ENCODE measurements around the gene GABRG1. TPM values are rescaled to one million over a fixed set of nuclear protein-coding genes. Genes with fewer than 3 reads are reported as not detected.

Gene GABRG1
- under 0.01 TPM for total RNA-seq

- Histone ChIP-seq H3K4me1 (no peaks in the 10 kb centered on the region), H3K9me3 (no peaks in the 10 kb centered on the region), H3K27me3 (no peaks in the 10 kb centered on the region), H3K27ac (no peak within 1 kb of the TSS), H3K36me3 (no peaks in the 10 kb centered on the region), H3K4me3 (no peak within 1 kb of the TSS)
- no peak for TF ChIP-seq CTCF (IDR thresholded peaks at IDR 0.05)
- DNase-seq (ENCODE audit: low spot score in 2 of 2): no peak
- intact Hi-C loops (cut with DNase I): no loop called here
These were observed at the start of gene GABRG1 for GRCh38 chr4:46123913-46124755. Gene GABRG1 (minus strand): TSS chr4:46124054. CDS start chr4:46123913, 141 bp downstream.

- TF ChIP-seq CTCF (IDR thresholded peaks at IDR 0.05): no peak
- H3K4me3 ChIP-seq: no peak overlapping the region
- H3K36me3 ChIP-seq: no peaks in the 10 kb centered on the region
- intact Hi-C loops (cut with DNase I): no loop called here
- H3K4me1 ChIP-seq: no peaks in the 10 kb centered on the region
- H3K9me3 ChIP-seq: no peaks in the 10 kb centered on the region
- no peak overlapping the region for H3K27ac ChIP-seq
- H3K27me3 ChIP-seq: no peaks in the 10 kb centered on the region
- no peak for DNase-seq (ENCODE audit: low spot score in 2 of 2)
These were observed 23.1 kb upstream of the GABRG1 start for GRCh38 chr4:46146993-46147392.

- no peaks in the 10 kb centered on the region for H3K27me3 ChIP-seq
- no peak overlapping the region for H3K4me3 ChIP-seq
- no peak for TF ChIP-seq CTCF (IDR thresholded peaks at IDR 0.05)
- DNase-seq (ENCODE audit: low spot score in 2 of 2): no peak
- H3K4me1 ChIP-seq: no peaks in the 10 kb centered on the region
- intact Hi-C loops (cut with DNase I): no loop called here
- H3K27ac ChIP-seq: no peak overlapping the region
- no peaks in the 10 kb centered on the region for H3K9me3 ChIP-seq
- no peaks in the 10 kb centered on the region for H3K36me3 ChIP-seq
These were observed 7.7 kb upstream of the GABRG1 start for GRCh38 chr4:46131498-46132057.

GRCh38 chr4:46124773-46125413 is 1.0 kb upstream of the GABRG1 start:
- no peaks in the 10 kb centered on the region for H3K4me1 ChIP-seq
- no peak overlapping the region for H3K4me3 ChIP-seq
- H3K27ac ChIP-seq: no peak overlapping the region
- no peak for DNase-seq (ENCODE audit: low spot score in 2 of 2)
- intact Hi-C loops (cut with DNase I): no loop called here
- no peaks in the 10 kb centered on the region for H3K36me3 ChIP-seq
- no peaks in the 10 kb centered on the region for H3K27me3 ChIP-seq
- TF ChIP-seq CTCF (IDR thresholded peaks at IDR 0.05): no peak
- H3K9me3 ChIP-seq: no peaks in the 10 kb centered on the region

GRCh38 chr4:46081674-46082073 is 42.2 kb downstream of the GABRG1 start:
- no peak for DNase-seq (ENCODE audit: low spot score in 2 of 2)
- intact Hi-C loops (cut with DNase I): no loop called here
- H3K36me3 ChIP-seq: no peaks in the 10 kb centered on the region
- no peak for TF ChIP-seq CTCF (IDR thresholded peaks at IDR 0.05)
- no peaks in the 10 kb centered on the region for H3K9me3 ChIP-seq
- H3K4me3 ChIP-seq: no peak overlapping the region
- no peaks in the 10 kb centered on the region for H3K4me1 ChIP-seq
- H3K27me3 ChIP-seq: no peaks in the 10 kb centered on the region
- H3K27ac ChIP-seq: no peak overlapping the region
